ENCODE results near the gene PACS2.
A peak's percentile ranks its signal among the peaks of the same experiment; 100 is the strongest.

Gene PACS2

GRCh38 chr14:105328678-105329390, 14.3 kb downstream of the PACS2 start:
- no peak overlapping the region for H3K4me3 ChIP-seq
- H3K9ac ChIP-seq, result peak overlapping the region; percentile 55; the same call in 1 of the 2 replicates
- H3K36me3 ChIP-seq, result peaks cover 10% of the 10 kb centered on the region; the same call in 1 of the 2 replicates
- no peak for TF ChIP-seq Cebpa-rat (IDR thresholded peaks at IDR 0.05)
- peaks cover 100% of the 10 kb centered on the region for H4K20me1 ChIP-seq
- H3K4me1 ChIP-seq, result peaks cover 100% of the 10 kb centered on the region
- H3K27ac ChIP-seq, result peak overlapping the region; percentile 30
- no peaks in the 10 kb centered on the region for H3K27me3 ChIP-seq
- H3K4me2 ChIP-seq, result peak overlapping the region; percentile 72
- H3K9me3 ChIP-seq, result peaks cover 13% of the 10 kb centered on the region

GRCh38 chr14:105329411-105330150, 15.0 kb downstream of the PACS2 start:
- Histone ChIP-seq H4K20me1 (peaks cover 100% of the 10 kb centered on the region), H3K4me2 (peak overlapping the region; percentile 72), H3K4me3 (no peak overlapping the region), H3K9ac (peak overlapping the region; percentile 55; the same call in 1 of the 2 replicates), H3K36me3 (peaks cover 15% of the 10 kb centered on the region; the same call in 1 of the 2 replicates), H3K27me3 (no peaks in the 10 kb centered on the region), H3K27ac (peak overlapping the region; percentile 30), H3K4me1 (peaks cover 100% of the 10 kb centered on the region), H3K9me3 (peaks cover 13% of the 10 kb centered on the region)
- no peak for TF ChIP-seq Cebpa-rat (IDR thresholded peaks at IDR 0.05)

- Histone ChIP-seq H3K9ac (no peak overlapping the region), H3K4me2 (peak overlapping the region; percentile 93), H3K9me3 (peaks cover 13% of the 10 kb centered on the region), H3K36me3 (peaks cover 24% of the 10 kb centered on the region; the same call in 1 of the 2 replicates), H3K27ac (no peak overlapping the region), H4K20me1 (peaks cover 100% of the 10 kb centered on the region), H3K27me3 (no peaks in the 10 kb centered on the region), H3K4me3 (no peak overlapping the region), H3K4me1 (peaks cover 100% of the 10 kb centered on the region)
- no peak for TF ChIP-seq Cebpa-rat (IDR thresholded peaks at IDR 0.05)
Measured at GRCh38 chr14:105330491-105330895, 15.9 kb downstream of the PACS2 start.

- Histone ChIP-seq H3K27me3 (no peaks in the 10 kb centered on the region), H3K9me3 (peaks cover 13% of the 10 kb centered on the region), H3K36me3 (peaks cover 26% of the 10 kb centered on the region; the same call in 1 of the 2 replicates), H4K20me1 (peaks cover 100% of the 10 kb centered on the region), H3K4me3 (peak overlapping the region; percentile 32; the same call in 1 of the 2 replicates), H3K27ac (peak overlapping the region; percentile 51; the same call in 1 of the 2 replicates), H3K9ac (0 out of 2 replicates have a peak overlapping the region, but pooled peaks have one; percentile 13), H3K4me1 (peaks cover 100% of the 10 kb centered on the region), H3K4me2 (peak overlapping the region; percentile 93)
- no peak for TF ChIP-seq Cebpa-rat (IDR thresholded peaks at IDR 0.05)
Measured at GRCh38 chr14:105331575-105332349, 17.2 kb downstream of the PACS2 start.

GRCh38 chr14:105332350-105332874, 17.9 kb downstream of the PACS2 start:
- Histone ChIP-seq H3K4me3 (peak overlapping the region; percentile 32; the same call in 1 of the 2 replicates), H3K4me1 (peaks cover 98% of the 10 kb centered on the region), H3K9me3 (peaks cover 13% of the 10 kb centered on the region), H3K36me3 (peaks cover 25% of the 10 kb centered on the region; the same call in 1 of the 2 replicates), H3K4me2 (peak overlapping the region; percentile 93), H3K27ac (peak overlapping the region; percentile 51; the same call in 1 of the 2 replicates), H3K9ac (peak overlapping the region; percentile 13; the same call in 1 of the 2 replicates), H4K20me1 (peaks cover 100% of the 10 kb centered on the region), H3K27me3 (no peaks in the 10 kb centered on the region)
- no peak for TF ChIP-seq Cebpa-rat (IDR thresholded peaks at IDR 0.05)

- Histone ChIP-seq H3K27ac (no peak overlapping the region), H3K4me3 (peak overlapping the region; percentile 32; the same call in 1 of the 2 replicates), H3K36me3 (peaks cover 22% of the 10 kb centered on the region; the same call in 1 of the 2 replicates), H3K4me1 (peaks cover 98% of the 10 kb centered on the region), H3K4me2 (peak overlapping the region; percentile 93), H3K27me3 (no peaks in the 10 kb centered on the region), H4K20me1 (peaks cover 100% of the 10 kb centered on the region), H3K9ac (peak overlapping the region; percentile 13; the same call in 1 of the 2 replicates), H3K9me3 (peaks cover 13% of the 10 kb centered on the region)
- TF ChIP-seq Cebpa-rat (IDR thresholded peaks at IDR 0.05), result no peak
Measured at GRCh38 chr14:105333020-105333490, 18.5 kb downstream of the PACS2 start.

- Histone ChIP-seq H3K4me1 (peaks cover 98% of the 10 kb centered on the region), H3K4me3 (no peak overlapping the region), H3K27me3 (no peaks in the 10 kb centered on the region), H3K9ac (peak overlapping the region; percentile 13; the same call in 1 of the 2 replicates), H3K4me2 (peak overlapping the region; percentile 93), H3K9me3 (peaks cover 13% of the 10 kb centered on the region), H4K20me1 (peaks cover 100% of the 10 kb centered on the region), H3K36me3 (peaks cover 22% of the 10 kb centered on the region; the same call in 1 of the 2 replicates), H3K27ac (no peak overlapping the region)
- TF ChIP-seq Cebpa-rat (IDR thresholded peaks at IDR 0.05), result no peak
Measured at GRCh38 chr14:105333613-105334364, 19.2 kb downstream of the PACS2 start.
